Stimulated activated CD4-positive, alpha-beta T cell treated with anti-CD3 and anti-CD28 coated beads, Interleukin-15, amount 100 ng/mL, for 48 hours (primary cell): ENCODE data around the gene ZEB2.

Experiments used
- DNase-seq, 2 donors: peaks; one replicate each; pipeline ENCODE4 v3.0.0-alpha.2; 2020; ENCODE audit warnings: low read depth in 2 of 2

Gene ZEB2

DNA sequence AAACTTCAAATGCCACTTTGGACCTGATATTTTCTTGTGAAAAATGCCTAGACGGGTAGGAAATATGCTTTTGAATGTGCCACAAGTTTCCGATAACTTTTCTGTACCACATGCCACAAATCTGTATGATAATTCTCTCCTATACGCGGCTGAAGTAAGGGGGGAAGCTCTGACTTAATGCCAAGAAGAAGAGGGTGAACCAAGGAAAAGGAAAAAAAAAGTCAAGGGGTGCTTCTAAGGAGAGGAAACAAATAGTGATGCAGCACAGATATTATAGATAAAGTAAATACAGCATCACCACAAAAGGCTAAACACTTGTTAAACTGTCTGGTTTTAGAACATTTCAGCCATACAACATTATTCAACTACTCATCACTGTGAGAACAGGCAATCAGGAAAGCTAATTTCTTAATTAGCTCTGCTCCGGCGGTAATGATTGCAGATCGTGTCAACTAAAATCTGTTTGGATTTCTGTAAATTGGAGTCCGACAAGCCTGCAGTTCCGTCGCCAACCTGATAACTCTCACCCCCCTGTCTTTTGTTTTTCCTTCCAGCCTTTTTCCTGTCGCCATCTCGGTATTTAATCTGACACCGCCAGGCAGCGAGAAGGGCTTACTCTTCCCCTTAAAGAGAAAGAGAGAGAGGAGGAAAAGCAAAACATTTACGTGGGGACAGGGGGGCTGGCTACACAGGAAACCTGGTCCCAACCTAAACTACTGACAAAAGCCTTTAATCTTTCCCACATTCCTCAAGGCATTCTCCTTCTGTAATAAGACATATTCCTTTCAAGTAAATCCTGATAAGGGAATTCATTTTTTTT lies 67.5 kb downstream of the ZEB2 start:
- no peak for DNase-seq

DNA sequence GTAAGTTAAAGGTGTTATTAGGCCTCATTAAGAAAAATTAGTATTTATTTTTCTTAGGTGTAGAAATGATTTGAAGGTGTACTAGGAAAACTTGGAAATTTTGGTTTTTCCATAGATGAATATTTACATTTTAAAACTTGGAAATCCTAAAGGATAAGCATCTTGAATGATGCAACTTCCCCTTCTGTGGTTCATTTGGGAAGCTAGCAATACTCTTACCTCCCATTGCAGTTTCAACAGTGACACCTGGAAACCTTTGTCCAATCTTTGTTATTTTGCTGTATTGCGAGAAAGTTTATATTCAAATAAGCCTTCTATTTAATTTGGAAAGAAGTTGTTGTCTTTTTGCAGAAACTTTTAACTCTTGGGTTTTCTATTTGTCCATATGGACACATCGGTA lies 68.5 kb downstream of the ZEB2 start:
- no peak for DNase-seq

DNA sequence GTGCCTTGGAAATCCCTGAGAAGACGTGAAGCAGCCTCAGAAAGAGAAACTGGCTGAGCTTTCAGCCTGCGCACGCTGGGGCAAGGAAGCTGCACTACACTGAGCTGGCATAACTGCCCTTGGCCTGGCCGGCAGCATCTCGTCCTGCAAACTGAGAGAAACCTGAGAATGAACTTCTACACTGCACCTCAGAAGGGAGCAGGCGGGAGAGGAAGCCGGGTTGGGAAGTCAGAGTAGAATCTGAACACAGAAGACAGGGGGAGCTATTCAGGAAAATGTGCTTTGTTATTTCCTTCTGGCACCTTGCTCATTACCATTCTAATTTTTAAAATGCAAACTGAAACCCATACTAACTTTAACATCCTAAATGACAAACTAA lies 70.9 kb downstream of the ZEB2 start:
- no peak for DNase-seq

DNA sequence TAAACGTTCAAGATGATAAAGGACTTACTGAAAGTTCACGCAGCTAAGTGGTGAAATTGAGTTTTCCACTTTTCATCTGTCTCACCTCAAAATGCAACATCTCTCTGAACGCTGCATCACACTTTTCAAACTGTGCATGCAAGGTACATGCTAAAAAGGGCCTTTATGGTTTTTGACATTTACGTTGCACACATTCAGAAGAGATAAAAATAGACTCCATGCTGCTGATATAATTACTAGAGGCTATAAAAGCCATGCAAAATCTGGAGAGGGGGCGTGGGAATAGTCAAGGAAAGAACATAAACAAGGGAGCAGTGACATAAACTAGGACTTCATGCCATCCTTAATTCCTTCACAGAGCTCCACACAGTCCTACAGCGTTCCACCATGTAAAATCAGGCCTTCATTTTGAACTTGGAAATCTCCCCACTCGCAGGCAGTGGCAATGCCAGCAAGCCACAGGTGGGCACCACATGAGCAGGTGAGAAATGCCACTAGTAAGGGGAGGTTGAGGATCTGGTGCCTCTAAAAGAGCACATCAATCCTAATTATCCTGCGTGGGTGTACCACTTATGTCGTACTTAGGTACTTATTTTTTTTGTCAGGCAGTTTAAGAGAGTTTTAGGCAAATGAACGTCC lies 71.4 kb downstream of the ZEB2 start:
- no peak for DNase-seq

DNA sequence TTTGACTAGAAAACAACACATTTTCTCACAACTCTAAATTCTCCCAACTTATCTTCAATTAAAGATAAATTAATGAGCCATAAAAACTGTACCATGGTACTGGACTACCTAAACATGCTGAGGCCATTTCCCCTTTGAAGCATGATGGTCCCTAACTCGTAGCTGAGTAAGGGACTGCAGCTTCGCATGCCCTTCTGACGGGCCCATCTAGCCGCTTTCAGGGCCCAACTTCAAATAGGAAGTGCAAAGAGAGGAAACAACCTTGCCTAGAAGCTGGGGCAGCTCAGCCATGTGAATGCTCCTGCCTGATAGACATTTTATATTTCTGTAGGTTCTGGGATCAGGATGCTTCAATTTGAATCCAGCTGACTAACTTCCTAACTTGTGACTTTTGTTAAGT lies 72.4 kb downstream of the ZEB2 start:
- DNase-seq, result no peak

DNA sequence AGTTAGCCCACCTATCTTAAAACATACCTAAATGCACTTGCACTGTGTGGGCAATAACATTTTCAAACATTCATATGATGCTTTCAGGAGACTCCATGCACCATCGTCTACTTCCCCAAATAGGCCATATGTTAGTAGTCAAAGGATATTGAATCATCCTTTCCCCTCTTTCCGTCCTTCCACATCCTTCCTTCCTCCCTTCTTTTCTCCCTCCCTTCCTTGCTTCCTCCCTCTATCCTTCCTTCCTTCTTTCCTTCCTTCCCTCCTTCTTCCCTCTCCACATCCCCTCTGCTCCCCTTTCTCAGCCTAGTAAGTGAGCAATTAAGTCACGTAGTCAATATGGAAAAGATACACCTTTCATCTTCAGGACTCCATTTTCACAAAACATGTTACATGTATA lies 73.8 kb downstream of the ZEB2 start:
- no peak for DNase-seq

DNA sequence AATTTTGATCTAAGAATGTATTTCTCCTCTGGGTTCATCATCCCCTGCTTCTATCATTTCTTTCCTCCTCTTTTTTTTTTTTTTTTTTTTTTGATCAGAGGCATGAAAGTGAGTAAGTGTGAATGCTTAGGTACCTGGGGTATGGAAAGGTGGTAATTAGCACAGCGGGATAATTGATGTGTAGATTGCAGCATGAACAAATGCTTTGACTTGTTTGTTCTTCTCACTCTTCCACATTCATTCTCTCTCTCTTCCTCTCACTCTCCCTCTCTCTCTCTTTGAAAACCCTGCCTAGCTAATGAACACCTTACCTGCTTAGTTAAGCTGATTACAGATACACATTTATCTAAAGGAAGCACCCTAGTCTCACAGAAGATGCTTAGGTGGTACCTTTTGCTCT lies 74.7 kb downstream of the ZEB2 start:
- DNase-seq, result no peak

DNA sequence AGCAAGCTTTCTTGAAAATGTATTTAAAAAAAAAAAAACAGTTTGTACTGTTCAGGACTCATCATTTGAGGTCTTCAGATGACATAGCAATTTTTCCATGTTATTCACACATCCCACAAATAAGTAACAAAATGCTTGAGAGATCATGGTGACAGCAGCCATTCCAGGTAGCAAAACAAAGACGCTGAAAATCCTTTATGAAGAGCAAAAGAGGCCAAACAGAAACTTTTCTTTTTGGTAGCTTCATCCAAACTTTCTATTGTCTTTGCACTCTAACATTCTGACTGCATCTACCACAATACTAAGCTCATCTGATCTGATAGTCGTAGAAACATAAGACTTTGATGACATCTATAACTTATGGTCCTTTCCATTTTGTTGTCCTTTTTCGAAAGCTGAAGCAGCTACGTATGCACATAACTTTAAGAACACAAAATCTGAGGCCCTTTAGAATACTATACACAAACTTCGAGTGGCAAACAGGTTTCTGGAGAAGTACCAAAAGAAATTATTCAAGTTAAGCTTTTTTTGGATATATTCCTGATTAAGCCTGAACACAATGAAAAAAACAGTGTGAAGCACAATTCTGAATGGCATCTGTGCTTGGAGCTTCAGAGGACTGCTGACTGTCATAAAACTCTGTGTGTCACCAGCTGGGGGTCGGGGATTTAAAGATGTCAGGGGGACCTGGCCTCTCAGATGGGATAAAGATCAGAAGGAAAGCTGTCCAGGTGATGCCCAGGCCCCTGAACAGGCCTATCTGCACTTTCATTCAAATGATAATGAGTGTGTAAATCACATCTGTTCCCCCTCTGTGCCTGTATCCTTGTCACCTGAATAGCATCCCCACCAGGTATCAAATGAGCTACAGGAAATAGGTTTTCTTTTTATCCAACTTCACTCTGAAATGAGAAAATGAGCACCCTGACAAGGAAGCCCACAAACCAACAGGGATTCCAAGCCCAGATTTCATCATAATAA lies 75.8 kb downstream of the ZEB2 start:
- DNase-seq, result no peak

DNA sequence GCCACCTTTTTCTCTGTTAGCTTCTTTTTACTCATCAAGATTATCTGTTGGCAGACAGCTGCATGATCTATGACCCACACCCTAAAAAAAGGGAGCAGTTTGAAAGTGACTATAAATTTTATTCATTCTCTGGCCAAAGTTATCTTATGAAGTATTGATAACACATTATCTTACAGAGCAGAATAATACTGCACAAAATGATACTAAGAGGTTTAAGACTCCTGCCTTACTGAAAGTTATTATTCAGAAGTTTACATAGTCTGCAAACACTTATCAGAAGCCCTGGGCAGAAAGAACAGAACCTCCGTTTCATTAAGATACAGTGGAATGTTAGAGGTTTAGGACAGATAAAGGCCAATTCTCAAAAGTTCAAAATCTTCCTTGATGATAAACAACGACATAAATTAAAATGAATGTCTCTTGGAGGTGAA lies 78.2 kb downstream of the ZEB2 start:
- DNase-seq, result no peak

DNA sequence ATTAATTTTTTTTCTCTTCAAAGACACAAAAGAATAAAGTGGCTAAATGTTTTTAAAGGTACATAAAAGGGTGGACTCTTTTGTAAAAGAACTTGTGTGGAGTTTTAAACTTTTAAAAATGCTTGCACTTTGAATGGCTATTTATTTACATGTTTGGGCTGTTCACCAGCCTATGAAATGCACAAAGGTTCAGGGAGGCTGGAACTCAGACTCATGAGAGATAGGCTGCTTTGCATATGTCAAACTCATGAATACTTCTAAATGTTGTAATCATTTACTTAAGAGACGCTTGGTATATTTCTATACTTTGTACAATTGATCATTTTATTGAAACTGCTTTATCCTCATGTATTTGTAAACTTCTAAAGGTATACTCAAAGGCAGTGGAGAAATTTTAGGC lies 79.9 kb downstream of the ZEB2 start:
- no peak for DNase-seq

DNA sequence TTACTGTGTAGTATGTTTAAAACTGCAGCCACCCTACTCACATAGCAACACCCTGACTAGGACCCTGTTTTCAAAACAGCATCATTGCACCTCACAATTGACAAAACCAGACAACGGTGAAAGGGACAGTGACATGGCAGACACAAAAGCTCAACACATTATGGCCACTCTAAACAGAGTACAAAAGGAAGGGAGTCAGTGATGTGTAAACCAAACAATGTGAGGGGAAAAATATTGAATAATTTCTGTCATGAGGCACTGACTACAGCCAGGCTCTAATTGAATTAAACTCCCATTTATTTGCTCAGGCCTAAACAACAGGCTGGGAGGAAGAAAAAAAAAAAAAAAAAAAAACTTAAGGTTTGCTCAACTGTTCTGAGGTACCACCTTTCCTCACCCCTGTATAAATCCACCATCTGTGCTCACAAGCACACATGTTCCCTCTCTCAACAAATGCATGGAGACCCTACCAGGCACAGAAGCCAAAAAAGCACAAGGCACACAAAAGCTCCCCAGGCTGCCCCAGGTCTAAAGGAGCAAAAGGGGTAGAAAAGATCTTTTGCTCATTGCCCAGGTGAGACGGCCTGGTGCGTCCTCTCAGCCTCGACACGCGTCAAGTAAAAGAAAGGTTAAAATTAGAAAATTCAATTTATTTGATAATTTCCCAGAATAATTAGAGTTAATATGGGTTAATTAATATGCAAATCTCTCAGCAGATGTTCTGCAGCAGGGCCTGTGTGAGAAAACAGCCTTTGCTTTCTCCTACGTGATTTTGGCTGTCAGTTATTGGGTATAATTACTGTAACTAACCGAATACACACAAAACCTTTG lies 80.9 kb downstream of the ZEB2 start:
- no peak for DNase-seq

DNA sequence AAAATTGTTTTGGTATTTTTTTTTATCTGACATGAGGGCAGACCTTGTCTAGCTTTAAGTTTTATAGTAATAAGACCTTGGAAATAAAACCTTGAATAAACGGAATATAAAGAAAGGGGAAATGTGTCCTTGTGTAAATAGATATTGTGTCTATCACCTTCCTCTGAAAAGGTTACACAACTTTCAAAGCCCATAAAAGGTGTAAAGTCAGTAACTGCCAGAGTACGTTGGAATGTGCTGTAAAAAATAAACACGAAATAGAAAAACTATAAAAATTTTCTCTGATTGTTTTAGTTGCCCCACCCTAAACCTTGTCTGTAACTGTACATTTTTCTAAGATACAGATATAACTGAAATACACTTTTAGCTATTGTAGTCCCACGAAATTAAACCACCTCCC lies 82.3 kb downstream of the ZEB2 start:
- no peak for DNase-seq

DNA sequence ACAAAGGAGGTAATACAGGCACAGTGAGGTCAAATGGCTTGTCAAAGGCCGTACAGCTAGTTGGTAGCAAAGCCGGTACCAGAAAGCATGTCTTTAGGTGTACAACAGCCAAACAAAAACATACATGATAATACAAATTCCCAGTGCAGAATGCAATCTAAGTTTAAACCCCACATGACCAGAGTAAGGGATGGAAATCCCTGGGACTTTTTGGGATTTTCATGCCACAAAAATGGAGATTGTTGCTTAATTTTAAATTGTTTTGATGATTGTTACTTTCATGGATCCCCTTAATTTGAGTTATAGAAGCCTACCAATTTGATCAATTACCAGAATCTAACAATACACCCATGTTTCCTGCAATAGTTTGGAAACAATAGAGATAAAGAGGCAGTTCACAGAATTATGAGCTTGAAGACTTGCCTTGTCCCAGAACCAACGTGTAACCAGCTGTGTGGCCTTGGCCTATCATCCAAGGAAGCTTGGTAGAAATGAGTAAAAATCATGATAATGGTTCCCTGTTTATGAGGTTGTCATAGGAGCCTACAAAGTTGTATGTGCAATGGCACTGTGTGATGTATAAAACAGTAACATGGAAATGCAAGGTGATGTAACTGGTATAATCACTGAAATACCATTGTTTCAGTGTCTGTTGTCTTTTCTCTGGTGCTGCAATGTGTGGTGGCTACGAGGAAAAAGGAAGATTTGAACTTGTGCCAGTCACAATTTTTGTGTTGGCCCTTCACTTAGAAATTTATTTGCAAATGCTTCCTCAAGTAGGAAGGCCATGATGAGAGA lies 85.3 kb downstream of the ZEB2 start:
- DNase-seq, result no peak

DNA sequence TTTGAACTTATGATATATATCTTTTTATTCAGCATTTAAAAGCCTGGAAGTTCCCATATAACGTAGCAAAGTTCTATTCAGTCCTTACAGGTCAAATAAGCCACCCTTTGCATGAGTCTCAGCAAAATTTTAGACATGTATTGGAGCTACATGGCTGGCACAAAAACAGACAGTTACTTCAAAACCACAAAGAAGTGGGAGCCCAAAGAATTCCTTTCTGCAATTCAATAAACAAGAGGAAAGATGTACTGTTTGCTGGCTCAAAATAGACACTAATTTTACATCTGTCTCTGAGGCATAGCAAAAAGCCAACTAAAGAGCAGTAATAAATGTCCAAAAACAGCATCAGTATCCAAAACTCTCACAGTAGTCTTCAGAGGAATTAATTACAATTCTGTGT lies 87.0 kb downstream of the ZEB2 start:
- DNase-seq, result no peak

DNA sequence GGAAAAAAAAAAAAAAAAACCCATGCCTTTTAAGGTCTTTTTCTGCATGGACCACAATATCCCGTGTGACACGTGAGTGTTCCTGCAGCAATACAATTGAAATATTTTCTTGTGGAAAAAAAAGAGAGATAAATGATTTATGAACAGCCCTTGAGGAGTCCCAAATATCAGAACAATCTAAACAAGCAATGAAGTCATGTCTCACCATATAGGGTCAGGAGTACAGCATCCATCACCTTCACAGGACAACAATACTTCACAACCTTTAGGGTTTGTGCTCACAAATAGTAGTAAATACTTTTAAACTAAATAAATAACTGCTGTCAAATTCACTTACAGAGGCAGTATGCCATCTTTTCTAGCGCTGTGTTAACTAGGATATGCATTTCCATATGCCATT lies 87.9 kb downstream of the ZEB2 start:
- no peak for DNase-seq

DNA sequence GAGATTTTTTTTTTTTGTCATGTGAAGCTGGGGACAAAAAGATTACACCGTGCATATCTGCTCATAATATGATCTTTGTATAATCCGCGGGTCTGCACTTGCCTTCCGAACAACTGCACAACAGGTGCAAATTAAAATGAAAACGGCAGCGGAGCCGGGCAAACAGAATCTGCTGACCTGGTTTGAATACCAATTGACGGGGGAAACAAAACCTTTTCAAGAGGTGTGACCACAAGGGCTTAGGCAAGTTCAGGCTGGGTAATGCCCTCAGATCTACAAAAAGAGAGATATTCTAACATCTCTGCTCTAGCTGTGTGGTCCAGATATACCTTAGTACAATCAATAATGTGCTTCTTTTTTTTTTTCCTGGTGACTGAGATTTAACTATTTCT lies 88.5 kb downstream of the ZEB2 start:
- no peak for DNase-seq

DNA sequence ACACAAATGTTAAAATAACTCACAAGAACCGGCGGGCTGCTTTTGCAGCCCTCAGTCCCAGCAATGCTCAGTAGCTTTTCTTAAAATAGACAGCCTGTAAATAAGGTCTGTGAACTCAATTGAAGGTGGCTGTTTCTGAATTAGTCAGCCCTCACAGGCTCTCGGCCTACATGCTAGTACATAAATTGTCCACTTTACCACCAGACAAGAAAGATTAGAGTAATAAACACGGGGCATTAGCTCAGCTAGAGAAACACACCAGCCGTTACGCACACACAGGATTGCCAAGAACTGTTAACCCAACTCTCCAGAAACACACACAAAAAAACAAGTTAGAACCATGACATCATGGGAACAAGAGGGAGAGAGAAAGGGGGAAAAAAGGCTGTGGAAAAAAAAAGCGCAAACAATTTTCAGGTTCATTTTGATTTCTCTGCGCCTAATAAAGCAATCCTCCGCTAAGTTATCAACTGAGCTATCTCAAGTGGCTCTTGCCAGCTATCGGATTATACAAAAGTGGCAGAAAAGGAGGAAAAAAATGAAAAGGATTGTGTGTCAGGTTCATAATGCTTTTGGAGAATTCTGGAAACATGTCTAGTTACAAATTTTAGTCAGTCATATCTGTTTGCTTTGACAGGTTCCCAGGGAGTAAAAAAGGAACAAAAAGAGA lies 89.1 kb downstream of the ZEB2 start:
- DNase-seq, result no peak

DNA sequence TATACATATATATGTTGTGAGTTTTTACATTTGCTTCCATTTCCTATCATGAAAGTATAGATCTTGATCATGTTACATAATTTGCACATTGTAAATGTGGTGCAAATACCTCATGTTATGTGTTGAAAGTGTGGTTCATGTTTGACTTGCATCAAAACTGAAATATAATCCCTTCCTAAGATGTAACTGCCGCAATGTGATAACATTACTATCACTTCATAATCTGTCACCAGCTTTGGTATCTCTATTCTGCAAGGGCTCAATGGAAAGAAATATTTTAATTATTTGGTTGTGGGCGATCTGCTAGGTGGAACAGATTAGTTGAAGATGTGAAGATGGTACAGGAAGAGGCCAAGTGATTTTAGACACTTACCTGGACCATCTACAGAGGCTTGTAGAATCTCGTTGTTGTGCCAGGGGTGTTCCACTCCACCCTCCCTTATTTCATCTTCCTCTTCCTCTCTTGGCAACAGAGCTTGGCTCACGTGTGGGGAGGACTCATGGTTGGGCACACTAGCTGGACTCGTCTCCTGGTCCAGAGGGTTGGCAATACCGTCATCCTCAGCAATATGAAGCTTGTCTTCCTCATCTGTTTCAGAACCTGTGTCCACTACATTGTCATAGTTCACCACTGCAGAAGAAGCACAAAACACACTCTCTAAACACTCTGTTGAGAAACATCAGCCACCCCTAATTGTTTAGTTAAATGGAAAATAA lies 90.4 kb downstream of the ZEB2 start:
- no peak for DNase-seq

DNA sequence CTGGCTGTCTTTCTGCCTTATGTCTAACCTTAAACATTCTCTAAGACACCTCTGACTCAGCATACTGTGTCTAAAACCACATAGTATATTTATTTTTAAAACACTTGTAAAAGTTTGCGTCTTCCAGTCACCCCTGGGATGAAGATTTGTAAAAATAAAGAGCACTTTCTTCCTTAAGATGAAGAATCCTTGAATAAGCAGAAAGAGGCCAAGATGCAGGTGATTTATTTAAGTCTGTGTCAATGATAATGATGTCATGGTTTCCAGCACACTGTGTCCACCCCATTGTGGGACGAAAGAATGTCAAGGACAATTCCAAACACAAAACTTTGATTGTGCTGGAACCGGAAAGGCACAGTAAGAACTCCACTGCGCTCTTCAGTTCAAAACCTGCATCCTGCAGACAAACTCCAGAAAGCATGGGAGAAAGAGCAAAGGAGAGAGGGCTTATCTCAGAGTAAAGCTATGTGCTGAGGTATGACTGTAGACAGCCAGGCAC lies 92.9 kb downstream of the ZEB2 start:
- no peak for DNase-seq
